ENCODE data around the gene KCNJ9. TPM values are rescaled to one million over a fixed set of nuclear protein-coding genes. Genes with fewer than 3 reads are reported as not detected.

Gene KCNJ9
- total RNA-seq, 1 experiment from 2014 or later = 0.09 TPM

GRCh38 chr1:160097151-160097910, 16.0 kb downstream of the KCNJ9 start:
- H3K27ac Mint-ChIP-seq = peak overlapping the region; percentile 87
- no peaks in the 10 kb centered on the region for H3K9me3 Mint-ChIP-seq
- TF ChIP-seq CTCF (IDR thresholded peaks at IDR 0.05) (no peak), ZBTB21 (CRISPR knock-in tag; IDR thresholded peaks at IDR 0.05; ENCODE audit: borderline replicate concordance) (no peak), CREM (CRISPR knock-in tag; IDR thresholded peaks at IDR 0.05) (0 out of 2 replicates have a peak, but pooled peaks have one; percentile 21), E2F5 (CRISPR knock-in tag; IDR thresholded peaks at IDR 0.05) (no peak), NFATC4 (CRISPR knock-in tag; IDR thresholded peaks at IDR 0.05) (no peak), ESRRA (CRISPR knock-in tag; IDR thresholded peaks at IDR 0.05; ENCODE audit: borderline replicate concordance) (no peak)
- DNase-seq (ENCODE audit: low spot score) (no peak), ATAC-seq (no peak)
- CTCF ChIA-PET = interaction anchor here (1.2 to 6.5 kb wide), 15 partner anchors 11 to 319 kb away, joined by 3 to 170 read pairs (median 13); partner anchors contain the start of gene ATP1A2
- H3K4me3 Mint-ChIP-seq = peak overlapping the region; percentile 87
- peaks cover 57% of the 10 kb centered on the region for H3K4me1 Mint-ChIP-seq
- peaks cover 16% of the 10 kb centered on the region for H3K36me3 Mint-ChIP-seq
- POLR2A ChIA-PET = interaction anchor here (0.8 to 2.1 kb wide), 5 partner anchors 9 to 165 kb away, joined by 3 to 6 read pairs (median 4); partner anchors contain the start of gene DCAF8
- peaks cover 5% of the 10 kb centered on the region; the same call in 1 of the 2 replicates for H3K27me3 Mint-ChIP-seq (ENCODE audit: low read depth)

GRCh38 chr1:160097911-160098851, 16.8 kb downstream of the KCNJ9 start, which contains the start of gene IGSF8:
Gene IGSF8, minus strand, starts transcription at chr1:160098619. Its CDS starts 147 bp downstream, at chr1:160098472.
- ATAC-seq = peak; percentile 10

More at GRCh38 chr1:160097911-160098851, 16.8 kb downstream of the KCNJ9 start, which contains the start of gene IGSF8:
- Mint-ChIP-seq H3K4me3 (peak within 1 kb of the TSS; percentile 87), H3K27ac (peak within 1 kb of the TSS; percentile 88), H3K4me1 (peaks cover 63% of the 10 kb centered on the region), H3K27me3 (ENCODE audit: low read depth) (peaks cover 5% of the 10 kb centered on the region; the same call in 1 of the 2 replicates), H3K36me3 (peaks cover 12% of the 10 kb centered on the region; the same call in 1 of the 2 replicates), H3K9me3 (no peaks in the 10 kb centered on the region)
- POLR2A ChIA-PET = interaction anchor here (0.8 to 2.1 kb wide), 6 partner anchors 10 to 164 kb away, joined by 3 to 6 read pairs (median 4); partner anchors contain the start of genes ATP1A2 and DCAF8
- CTCF ChIA-PET = interaction anchor here (1.1 to 6.5 kb wide), 21 partner anchors 10 to 318 kb away, joined by 3 to 170 read pairs (median 9); partner anchors contain the start of gene ATP1A2
- DNase-seq (ENCODE audit: low spot score) = peak; percentile 95
- no peak for TF ChIP-seq PRRX2 (CRISPR knock-in tag; IDR thresholded peaks at IDR 0.05)
- peak; percentile 98 for TF ChIP-seq SP1 (CRISPR knock-in tag; conservative IDR thresholded peaks at IDR 0.05)
- TF ChIP-seq ZBTB43 (CRISPR knock-in tag; IDR thresholded peaks at IDR 0.05) = peak; percentile 60; the same call in 1 of the 2 replicates
- peak; percentile 62; the same call in 1 of the 2 replicates for TF ChIP-seq FOXP1 (CRISPR knock-in tag; IDR thresholded peaks at IDR 0.05; ENCODE audit: borderline replicate concordance)
- 0 out of 2 replicates have a peak, but pooled peaks have one; percentile 21 for TF ChIP-seq E2F5 (CRISPR knock-in tag; IDR thresholded peaks at IDR 0.05)
- no peak for TF ChIP-seq NFATC4 (CRISPR knock-in tag; IDR thresholded peaks at IDR 0.05)
- TF ChIP-seq MYBL2 (CRISPR knock-in tag; IDR thresholded peaks at IDR 0.05) = no peak
- no peak for TF ChIP-seq EMX1 (CRISPR knock-in tag; IDR thresholded peaks at IDR 0.05)
